ENCODE measurements around the gene NIT2.

NIT2 gene

GRCh38 chr3:100368441-100368840 lies 33.9 kb downstream of the NIT2 start:
- no peak for TF ChIP-seq CTCF (conservative IDR thresholded peaks at IDR 0.05; ENCODE audit: low read depth, low read length)
- no peak overlapping the region for H3K4me3 ChIP-seq (ENCODE audit: low read depth, low read length)
- DNase-seq (ENCODE audit: low read depth) = peak; percentile 52

GRCh38 chr3:100370756-100371155 lies 36.2 kb downstream of the NIT2 start:
- DNase-seq (ENCODE audit: low read depth) = no peak
- no peak overlapping the region for H3K4me3 ChIP-seq (ENCODE audit: low read depth, low read length)
- no peak for TF ChIP-seq CTCF (conservative IDR thresholded peaks at IDR 0.05; ENCODE audit: low read depth, low read length)

- TF ChIP-seq CTCF (conservative IDR thresholded peaks at IDR 0.05; ENCODE audit: low read depth, low read length) = no peak
- DNase-seq (ENCODE audit: low read depth) = no peak
- H3K4me3 ChIP-seq (ENCODE audit: low read depth, low read length) = no peak overlapping the region
Measured at GRCh38 chr3:100374521-100374920, 40.0 kb downstream of the NIT2 start.

GRCh38 chr3:100376301-100376700 lies 41.7 kb downstream of the NIT2 start:
- DNase-seq (ENCODE audit: low read depth) = no peak
- TF ChIP-seq CTCF (conservative IDR thresholded peaks at IDR 0.05; ENCODE audit: low read depth, low read length) = no peak
- H3K4me3 ChIP-seq (ENCODE audit: low read depth, low read length) = no peak overlapping the region

- no peak overlapping the region for H3K4me3 ChIP-seq (ENCODE audit: low read depth, low read length)
- TF ChIP-seq CTCF (conservative IDR thresholded peaks at IDR 0.05; ENCODE audit: low read depth, low read length) = no peak
- peak; percentile 45 for DNase-seq (ENCODE audit: low read depth)
Measured at GRCh38 chr3:100384733-100385525, 50.4 kb downstream of the NIT2 start.

- no peak for TF ChIP-seq CTCF (conservative IDR thresholded peaks at IDR 0.05; ENCODE audit: low read depth, low read length)
- DNase-seq (ENCODE audit: low read depth) = peak; percentile 75
- H3K4me3 ChIP-seq (ENCODE audit: low read depth, low read length) = no peak overlapping the region
Measured at GRCh38 chr3:100386437-100387074, 52.0 kb downstream of the NIT2 start.

- TF ChIP-seq CTCF (conservative IDR thresholded peaks at IDR 0.05; ENCODE audit: low read depth, low read length) = no peak
- H3K4me3 ChIP-seq (ENCODE audit: low read depth, low read length) = no peak overlapping the region
- no peak for DNase-seq (ENCODE audit: low read depth)
Measured at GRCh38 chr3:100389025-100389424, 54.5 kb downstream of the NIT2 start.
